H1 (cell line): ENCODE data around the gene ERP44. TPM values are rescaled to one million over a fixed set of nuclear protein-coding genes. Genes with fewer than 3 reads are reported as not detected.

Source experiments
- CTCF ChIA-PET: fragments of 300-600 bp; sonication (Branson Sonifier 250); formaldehyde crosslinking; loops from one replicate; lab custom pipeline; 2021; ENCODE audit not compliant: partially characterized antibody; lab: Charles Lee
- POLR2A ChIA-PET: fragments of 300-600 bp; sonication (Branson Sonifier 250); formaldehyde crosslinking; loops from one replicate; lab custom pipeline; 2021; ENCODE audit warnings: inconsistent platforms; ENCODE audit not compliant: partially characterized antibody; lab: Charles Lee
- DNase-seq, 2 experiments: peaks; one replicate each; pipeline versions ENCODE4 v3.0.0 to v3.0.0-alpha.2; 2010 to 2022; ENCODE audit warnings: low spot score in 2 of 2, low read depth in 1 of 2, mixed read lengths in 1 of 2
- FAIRE-seq: peaks from 2 replicates; lab custom pipeline; 2011; peaks lifted over from hg19 to GRCh38; lab: Jason Lieb, UNC
- H2AFZ ChIP-seq: 2 replicates; pipeline ENCODE4 v1.8.1; 2012; ENCODE audit warnings: low read length, inconsistent platforms
- H2AK5ac ChIP-seq: 2 replicates; pipeline ENCODE4 v1.6.1; 2013; ENCODE audit warnings: low read depth, low read length
- H2BK120ac ChIP-seq: replicated peaks from 2 replicates; pipeline ENCODE3; 2013; ENCODE audit warnings: low read depth, low read length, inconsistent platforms
- H2BK12ac ChIP-seq: 2 replicates; pipeline ENCODE4 v1.6.1; 2013; ENCODE audit warnings: low read depth, low read length
- H2BK15ac ChIP-seq: 2 replicates; pipeline ENCODE4 v1.6.1; 2013; ENCODE audit warnings: low read length
- H2BK20ac ChIP-seq: 2 replicates; pipeline ENCODE4 v1.6.1; 2013; ENCODE audit warnings: low read length
- H2BK5ac ChIP-seq: 2 replicates; pipeline ENCODE4 v1.6.1; 2013; ENCODE audit warnings: low read depth, low read length
- H3K14ac ChIP-seq: 2 replicates; pipeline ENCODE4 v1.6.1; 2013; ENCODE audit warnings: inconsistent platforms; ENCODE audit not compliant: insufficient read length
- H3K18ac ChIP-seq: 2 replicates; pipeline ENCODE4 v1.6.1; 2013; ENCODE audit warnings: low read length; ENCODE audit errors: extremely low read depth
- H3K23ac ChIP-seq: 2 replicates; pipeline ENCODE4 v1.6.1; 2013; ENCODE audit warnings: inconsistent platforms; ENCODE audit not compliant: insufficient read length
- H3K23me2 ChIP-seq: 2 replicates; pipeline ENCODE4 v1.6.1; 2013; ENCODE audit warnings: low read depth, low read length
- H3K27ac ChIP-seq: 2 replicates; pipeline ENCODE4 v1.6.1; 2011; ENCODE audit warnings: low read depth, low read length, inconsistent platforms
- H3K27me3 ChIP-seq, 4 experiments: replicated peaks in 1 of 4; 1 replicate in 1 of 4; 2 replicates in 3 of 4; pipeline versions ENCODE4 v1.6.1 to v1.8.1; 2011 to 2013; ENCODE audit warnings: low read length in 3 of 4, mild to moderate bottlenecking in 3 of 4, inconsistent platforms in 2 of 4, mixed read lengths in 2 of 4, moderate library complexity in 1 of 4; ENCODE audit not compliant: control insufficient read depth in 3 of 4, insufficient read depth in 3 of 4; ENCODE audit errors: extremely low read depth in 1 of 4
- H3K36me3 ChIP-seq, 4 experiments: 2 replicates each; pipeline versions ENCODE4 v1.6.1 to v1.8.1; 2011 to 2013; ENCODE audit warnings: mild to moderate bottlenecking in 4 of 4, low read length in 3 of 4, moderate library complexity in 2 of 4, control low read depth in 1 of 4, inconsistent platforms in 1 of 4; ENCODE audit not compliant: insufficient read depth in 4 of 4, control insufficient read depth in 2 of 4
- H3K4ac ChIP-seq: replicated peaks from 2 replicates; pipeline ENCODE3; 2013; ENCODE audit warnings: low read length, low read depth, mixed read lengths, inconsistent platforms; ENCODE audit not compliant: insufficient read length
- H3K4me1 ChIP-seq, 4 experiments: replicated peaks in 1 of 4; 1 replicate in 1 of 4; 2 replicates in 3 of 4; pipeline versions ENCODE4 v1.6.1 to v1.8.1; 2011 to 2013; ENCODE audit warnings: low read length in 3 of 4, inconsistent platforms in 2 of 4, mixed read lengths in 1 of 4; ENCODE audit not compliant: insufficient read depth in 4 of 4, control insufficient read depth in 3 of 4
- H3K4me2 ChIP-seq, 2 experiments: 2 replicates each; pipeline versions ENCODE4 v1.6.1 to v1.8.1; 2011 to 2013; ENCODE audit warnings: low read depth in 2 of 2, low read length in 2 of 2, control low read depth in 1 of 2, inconsistent platforms in 1 of 2, mild to moderate bottlenecking in 1 of 2; ENCODE audit not compliant: insufficient read depth in 1 of 2
- H3K4me3 ChIP-seq, 4 experiments: fragments of 200-600, 300-600 bp in 1 of 4; sonication (generic), shearing (Covaris generic), sonication (Bioruptor Twin) in 1 of 4; 2 replicates each; pipeline versions ENCODE4 v1.5.1 to v1.8.1; 2011 to 2016; ENCODE audit warnings: low read length in 4 of 4, low read depth in 3 of 4, control low read depth in 2 of 4, inconsistent platforms in 2 of 4, mild to moderate bottlenecking in 2 of 4, mixed read lengths in 1 of 4, moderate library complexity in 1 of 4; ENCODE audit not compliant: insufficient read depth in 2 of 4; ENCODE audit errors: extremely low read depth in 1 of 4
- H3K56ac ChIP-seq: replicated peaks from 2 replicates; pipeline ENCODE3; 2013; ENCODE audit warnings: low read depth, mild to moderate bottlenecking, mixed read lengths, low read length, inconsistent platforms; ENCODE audit not compliant: insufficient read length
- H3K79me1 ChIP-seq: 2 replicates; pipeline ENCODE4 v1.6.1; 2013; ENCODE audit warnings: low read depth, low read length, control low read depth
- H3K79me2 ChIP-seq, 2 experiments: 2 replicates each; pipeline versions ENCODE4 v1.6.1 to v1.8.1; 2012 to 2013; ENCODE audit warnings: low read length in 2 of 2, mild to moderate bottlenecking in 2 of 2, inconsistent platforms in 1 of 2; ENCODE audit not compliant: insufficient read depth in 2 of 2, control insufficient read depth in 1 of 2
- H3K9ac ChIP-seq, 4 experiments: replicated peaks in 1 of 4; 1 replicate in 1 of 4; 2 replicates in 3 of 4; pipeline versions ENCODE4 v1.6.1 to v1.8.1; 2011 to 2013; ENCODE audit warnings: low read depth in 3 of 4, low read length in 3 of 4, control low read depth in 2 of 4, mild to moderate bottlenecking in 2 of 4, moderate library complexity in 2 of 4, inconsistent platforms in 1 of 4; ENCODE audit errors: extremely low read depth in 1 of 4
- H3K9me3 ChIP-seq, 2 experiments: 2 replicates each; pipeline versions ENCODE4 v1.6.1 to v1.8.1; 2012 to 2013; ENCODE audit warnings: mild to moderate bottlenecking in 2 of 2, moderate library complexity in 2 of 2, control low read depth in 1 of 2, inconsistent platforms in 1 of 2, low read depth in 1 of 2, low read length in 1 of 2, mixed read lengths in 1 of 2; ENCODE audit not compliant: insufficient read depth in 2 of 2
- H4K20me1 ChIP-seq, 2 experiments: replicated peaks in 1 of 2; 2 replicates each; pipeline versions ENCODE3 to v1.8.1; 2011 to 2013; ENCODE audit warnings: inconsistent platforms in 2 of 2, low read length in 2 of 2, mild to moderate bottlenecking in 1 of 2; ENCODE audit not compliant: insufficient read depth in 2 of 2, control insufficient read depth in 1 of 2
- H4K5ac ChIP-seq: 2 replicates; pipeline ENCODE4 v1.6.1; 2013; ENCODE audit warnings: low read length, low read depth, mixed read lengths, inconsistent platforms; ENCODE audit not compliant: insufficient read length
- H4K8ac ChIP-seq: 2 replicates; pipeline ENCODE4 v1.8.0; 2013; ENCODE audit warnings: mild to moderate bottlenecking, moderate library complexity, low read length, inconsistent platforms; ENCODE audit not compliant: insufficient read depth; ENCODE audit errors: extremely low read depth
- H4K91ac ChIP-seq: replicated peaks from 2 replicates; pipeline ENCODE3; 2013; ENCODE audit warnings: low read length, mixed read lengths, inconsistent platforms; ENCODE audit not compliant: insufficient read length
- CTBP2 ChIP-seq: IDR thresholded peaks from 2 replicates; pipeline ENCODE4 v1.7.0; 2011; ENCODE audit warnings: borderline replicate concordance, mild to moderate bottlenecking, moderate library complexity, mixed read lengths, low read length; ENCODE audit not compliant: insufficient read depth, insufficient read length
- EZH2 ChIP-seq: fragments of 200-600 bp; sonication (generic); IDR thresholded peaks from 2 replicates; pipeline ENCODE4 v1.7.1; 2012; ENCODE audit warnings: low read depth, mild to moderate bottlenecking, moderate library complexity, low read length, inconsistent platforms; ENCODE audit not compliant: severe bottlenecking
- JUND ChIP-seq: IDR thresholded peaks from 2 replicates; pipeline ENCODE4 v1.6.1; 2011; ENCODE audit warnings: mild to moderate bottlenecking, improper control_type of control experiment, low read length
- POLR2AphosphoS5 ChIP-seq: IDR thresholded peaks from 2 replicates; pipeline ENCODE4 v1.6.1; 2011; ENCODE audit warnings: low read depth, low read length
- WGBS, 2 experiments: shearing (Covaris generic) in 1 of 2; methylation state at CpG; one replicate each; pipeline versions ENCODE4 v1.1.6 to v1.1.7; 2013 to 2015; ENCODE audit warnings: low lambda C conversion rate in 2 of 2, mixed read lengths in 2 of 2, inconsistent platforms in 1 of 2, low coverage in 1 of 2, missing lambda C conversion rate in 1 of 2; ENCODE audit not compliant: insufficient replicate concordance in 2 of 2, insufficient coverage in 1 of 2, insufficient read length in 1 of 2; ENCODE audit errors: extremely low coverage in 1 of 2, missing lambda C conversion rate in 1 of 2; 5-methylcytosine and 5-hydroxymethylcytosine counted together
- polyA plus RNA-seq, 7 experiments: library from polyadenylated mRNA; depleted of rRNA in 3 of 7; stranded (reverse) in 5 of 7; unstranded in 2 of 7; fragments of >200 nt in 5 of 7; fragments of 200-250 nt in 2 of 7; gene quantifications; 1 replicate in 5 of 7; 2 replicates in 1 of 7; 4 replicates in 1 of 7; pipeline versions ENCODE4 v1.2.1 to v1.2.3, GENCODE V29; 2011 to 2013; ENCODE audit warnings: missing spikeins in 2 of 7, mixed read lengths in 2 of 7
- total RNA-seq: library from RNA; stranded (reverse); fragmentation: NEBNext Ultra II Directional; extraction: Animal tissue kit (Norgen Biotek cat#: 25700); gene quantifications from 2 replicates; pipeline ENCODE4 v1.2.1, GENCODE V29; 2021

ERP44 gene
- total and polyA plus RNA-seq, 2 of the 8 experiments (the other 6 are each of a cell fraction or from before 2014, with no cell fraction given), result 5.7 to 15.6 TPM

DNA sequence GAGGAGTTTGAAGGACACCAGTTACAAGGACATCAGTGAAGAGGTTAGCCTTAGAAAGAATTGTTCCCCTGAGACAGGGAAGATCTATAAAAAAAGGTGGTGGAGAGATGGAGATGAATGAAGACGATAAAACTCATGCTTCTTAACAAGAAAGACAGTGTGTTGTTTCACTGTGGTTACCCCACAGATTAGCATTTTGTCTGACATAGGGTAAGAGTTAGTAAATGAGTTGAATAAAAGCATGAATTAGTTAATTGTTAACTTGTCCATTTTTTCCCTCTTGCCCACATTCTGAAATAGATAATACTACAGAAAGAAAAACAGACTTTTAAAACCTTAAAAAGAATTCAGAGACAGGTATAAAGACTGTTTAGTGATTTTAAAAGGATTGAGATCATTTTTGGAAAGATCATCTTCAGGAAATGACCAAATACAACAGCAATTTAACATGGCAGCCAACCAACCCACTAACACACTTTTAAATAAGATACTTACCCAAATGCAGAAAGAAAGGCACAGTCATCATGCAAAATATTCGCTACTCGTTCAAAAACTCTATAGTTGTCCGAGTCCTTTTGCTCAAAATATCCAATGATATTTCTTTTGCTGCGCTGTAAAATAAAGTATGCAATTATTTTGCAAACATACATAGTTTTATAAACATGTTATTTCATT lies 78.5 kb downstream of the ERP44 start:
- Histone ChIP-seq H3K4me3 (no peak overlapping the region), H3K18ac (no peak overlapping the region), H2BK5ac (no peak overlapping the region), H3K23ac (no peak overlapping the region), H3K79me1 (no peaks in the 10 kb centered on the region), H2AK5ac (no peak overlapping the region), H3K27me3 (no peaks in the 10 kb centered on the region), H3K56ac (no peak overlapping the region), H3K14ac (no peak overlapping the region), H3K4me2 (no peak overlapping the region), H3K4ac (no peak overlapping the region), H3K36me3 (peaks cover 0 to 4% (median 0%) of the 10 kb centered on the region in 4 experiments; a peak in 1 of 8 replicates), H4K91ac (no peak overlapping the region), H3K23me2 (no peaks in the 10 kb centered on the region), H3K9me3 (no peaks in the 10 kb centered on the region), H3K9ac (no peak overlapping the region), H3K27ac (no peak overlapping the region), H2AFZ (no peak overlapping the region), H2BK120ac (no peak overlapping the region), H4K5ac (no peak overlapping the region), H2BK15ac (no peak overlapping the region), H3K4me1 (peaks cover 0 to 3% (median 0%) of the 10 kb centered on the region in 4 experiments; a peak in 1 of 7 replicates), H2BK20ac (no peak overlapping the region), H3K79me2 (no peaks in the 10 kb centered on the region), H4K20me1 (peaks cover 0 to 2% of the 10 kb centered on the region in 2 experiments), H4K8ac (no peak overlapping the region), H2BK12ac (no peak overlapping the region)
- no peak for DNase-seq
- 97% methylated on average over 5 of the region's 5 CpGs; no CpG with 5 or more reads in 1 of the 2 experiments for WGBS, 2 experiments
- POLR2A ChIA-PET, result no interaction called here
- no peak for FAIRE-seq
- CTCF ChIA-PET, result no interaction called here
- TF ChIP-seq JUND (no peak), EZH2 (no peak), CTBP2 (no peak), POLR2AphosphoS5 (no peak)
